Endothelial cell of umbilical vein (primary cell): ENCODE results near the gene ZNF57. TPM values are rescaled to one million over a fixed set of nuclear protein-coding genes. Genes with fewer than 3 reads are reported as not detected.

Source experiments
- BruUV-seq: library from RNA; stranded (reverse); fragments of 400-500 nt; replicated peaks from 2 replicates; lab custom pipeline; 2021; lab: Mats Ljungman, UMichigan
- CTCF ChIA-PET: fragments of 300-600, 350-600 bp; sonication (Branson Sonifier 250); formaldehyde crosslinking; loops from one replicate; lab custom pipeline; 2021; ENCODE audit warnings: antibody characterized with exemption, inconsistent platforms; lab: Charles Lee
- POLR2A ChIA-PET: fragments of 300-600, 350-600 bp; sonication (Branson Sonifier 250); formaldehyde crosslinking; loops from one replicate; lab custom pipeline; 2021; ENCODE audit warnings: antibody characterized with exemption, inconsistent platforms; lab: Charles Lee
- DNase-seq: peaks from one replicate; pipeline ENCODE4 v3.0.0-alpha.2; 2011; ENCODE audit warnings: low read depth, low spot score
- FAIRE-seq: peaks from 2 replicates; lab custom pipeline; 2011; peaks lifted over from hg19 to GRCh38; lab: Jason Lieb, UNC
- H2AFZ ChIP-seq: 2 replicates; pipeline ENCODE4 v1.6.0; 2012; ENCODE audit warnings: low read depth, low read length, control low read depth, inconsistent platforms
- H3K27ac ChIP-seq: 2 replicates; pipeline ENCODE4 v1.5.1; 2011; ENCODE audit warnings: low read depth, mild to moderate bottlenecking, control low read depth, low read length, moderate library complexity; ENCODE audit not compliant: insufficient read depth
- H3K27me3 ChIP-seq, 2 experiments: 2 replicates each; pipeline versions ENCODE4 v1.6.0 to v1.6.1; 2011; ENCODE audit warnings: low read length in 2 of 2, mixed read lengths in 1 of 2; ENCODE audit not compliant: control insufficient read depth in 2 of 2, insufficient read depth in 2 of 2
- H3K36me3 ChIP-seq, 2 experiments: 2 replicates in 1 of 2; 3 replicates in 1 of 2; pipeline ENCODE4 v1.5.1; 2011; ENCODE audit warnings: low read length in 2 of 2, mild to moderate bottlenecking in 1 of 2, moderate library complexity in 1 of 2; ENCODE audit not compliant: control insufficient read depth in 2 of 2, insufficient read depth in 2 of 2; ENCODE audit errors: extremely low read depth in 1 of 2
- H3K4me1 ChIP-seq: 3 replicates; pipeline ENCODE4 v1.5.1; 2011; ENCODE audit warnings: mild to moderate bottlenecking, low read length; ENCODE audit not compliant: control insufficient read depth, insufficient read depth; ENCODE audit errors: extremely low read depth
- H3K4me2 ChIP-seq: 2 replicates; pipeline ENCODE4 v1.6.1; 2011; ENCODE audit warnings: low read length, control low read depth, mixed read lengths; ENCODE audit not compliant: insufficient read depth
- H3K4me3 ChIP-seq, 3 experiments: fragments of 200-600 bp in 1 of 3; sonication (generic), shearing (Covaris generic) in 1 of 3; replicated peaks in 1 of 3; 2 replicates each; pipeline ENCODE4 v1.5.1; 2011 to 2016; ENCODE audit warnings: control low read depth in 3 of 3, low read length in 3 of 3, mild to moderate bottlenecking in 2 of 3, inconsistent platforms in 1 of 3, low read depth in 1 of 3, moderate library complexity in 1 of 3; ENCODE audit not compliant: insufficient read depth in 1 of 3
- H3K79me2 ChIP-seq: 2 replicates; pipeline ENCODE4 v1.6.0; 2012; ENCODE audit warnings: low read length, inconsistent platforms; ENCODE audit not compliant: control insufficient read depth, insufficient read depth
- H3K9ac ChIP-seq: replicated peaks from 2 replicates; pipeline ENCODE3; 2011; ENCODE audit warnings: low read length, control low read depth; ENCODE audit not compliant: insufficient read depth; ENCODE audit errors: extremely low read depth
- H3K9me1 ChIP-seq: replicated peaks from 3 replicates; pipeline ENCODE4 v1.6.0; 2011; ENCODE audit warnings: mild to moderate bottlenecking, low read length; ENCODE audit not compliant: control insufficient read depth, insufficient read depth; ENCODE audit errors: extremely low read depth
- H3K9me3 ChIP-seq: replicated peaks from 2 replicates; pipeline ENCODE4 v1.5.1; 2012; ENCODE audit warnings: low read length, inconsistent platforms; ENCODE audit not compliant: control insufficient read depth, insufficient read depth
- H4K20me1 ChIP-seq: replicated peaks from 2 replicates; pipeline ENCODE3; 2011; ENCODE audit warnings: mild to moderate bottlenecking, low read length; ENCODE audit not compliant: control insufficient read depth, insufficient read depth; ENCODE audit errors: extremely low read depth
- EZH2 ChIP-seq: IDR thresholded peaks from 2 replicates; pipeline ENCODE4 v1.6.1; 2012; ENCODE audit warnings: borderline replicate concordance, low read depth, mild to moderate bottlenecking, moderate library complexity, low read length, inconsistent platforms; ENCODE audit not compliant: severe bottlenecking
- FOS ChIP-seq: IDR thresholded peaks from 2 replicates; pipeline ENCODE4 v1.6.1; 2011; ENCODE audit warnings: mild to moderate bottlenecking, low read length, moderate library complexity, borderline replicate concordance; ENCODE audit not compliant: insufficient read depth
- GATA2 ChIP-seq: IDR thresholded peaks from 2 replicates; pipeline ENCODE4 v1.7.0; 2011; ENCODE audit warnings: low read depth, mild to moderate bottlenecking, moderate library complexity, mixed read lengths, low read length; ENCODE audit not compliant: insufficient read length, insufficient read depth
- JUN ChIP-seq: IDR thresholded peaks from 2 replicates; pipeline ENCODE4 v1.6.1; 2011; ENCODE audit warnings: borderline replicate concordance, low read depth; ENCODE audit not compliant: insufficient read length, insufficient read depth
- MYC ChIP-seq: IDR thresholded peaks from one replicate; pipeline ENCODE4 v1.6.1; 2011; ENCODE audit warnings: mild to moderate bottlenecking, low read depth, low read length
- POLR2A ChIP-seq: IDR thresholded peaks from 2 replicates; pipeline ENCODE4 v1.6.1; 2012; ENCODE audit warnings: low read depth, mild to moderate bottlenecking, control low read depth, low read length
- POLR2AphosphoS5 ChIP-seq: IDR thresholded peaks from 2 replicates; pipeline ENCODE4 v1.6.1; 2012; ENCODE audit warnings: low read depth, mild to moderate bottlenecking, control low read depth, low read length, moderate library complexity; ENCODE audit not compliant: insufficient read depth
- dilution Hi-C: fragments of 300-500 bp; cut with MboI; formaldehyde crosslinking; loops from one replicate; pipeline ENCODE4 v1.15.0; 2019; ENCODE audit warnings: low sequenced_read_pairs; ENCODE audit not compliant: extremely low pct_ligation_motif_present
- intact Hi-C: fragments of 100-400 bp; cut with micrococcal nuclease; formaldehyde crosslinking; loops from one replicate; pipeline ENCODE4 v1.10.0; 2022
- polyA plus RNA-seq, 4 experiments: library from polyadenylated mRNA; depleted of rRNA in 3 of 4; stranded (reverse) in 3 of 4; unstranded in 1 of 4; fragments of >200 nt; gene quantifications; 2 replicates each; pipeline versions ENCODE4 v1.2.1 to v1.2.3, GENCODE V29; 2011 to 2012; ENCODE audit warnings: missing spikeins in 1 of 4
- total RNA-seq: library from RNA; stranded (reverse); gene quantifications from 2 replicates; pipeline ENCODE4 v1.2.3, GENCODE V29; 2021
- TF ChIP-seq, protein P1 (sequence below): IDR thresholded peaks from 2 replicates; pipeline ENCODE4 v1.6.1; 2011; ENCODE audit not compliant: insufficient read depth, insufficient read length
- TF ChIP-seq, protein P2 (sequence below), 2 donors: IDR thresholded peaks; 1 replicate in 1 of 2; 2 replicates in 1 of 2; pipeline ENCODE4 v1.5.1; 2011; ENCODE audit warnings: low read length in 2 of 2, mild to moderate bottlenecking in 2 of 2, moderate library complexity in 2 of 2, control low read depth in 1 of 2, inconsistent platforms in 1 of 2, low read depth in 1 of 2; ENCODE audit not compliant: insufficient read depth in 1 of 2; ENCODE audit errors: extremely low read depth in 1 of 2

Gene ZNF57
- total and polyA plus RNA-seq, 2 donors (not counting 3 experiments of a cell fraction or from before 2014, with no cell fraction given) = 2.0 to 3.6 TPM

DNA sequence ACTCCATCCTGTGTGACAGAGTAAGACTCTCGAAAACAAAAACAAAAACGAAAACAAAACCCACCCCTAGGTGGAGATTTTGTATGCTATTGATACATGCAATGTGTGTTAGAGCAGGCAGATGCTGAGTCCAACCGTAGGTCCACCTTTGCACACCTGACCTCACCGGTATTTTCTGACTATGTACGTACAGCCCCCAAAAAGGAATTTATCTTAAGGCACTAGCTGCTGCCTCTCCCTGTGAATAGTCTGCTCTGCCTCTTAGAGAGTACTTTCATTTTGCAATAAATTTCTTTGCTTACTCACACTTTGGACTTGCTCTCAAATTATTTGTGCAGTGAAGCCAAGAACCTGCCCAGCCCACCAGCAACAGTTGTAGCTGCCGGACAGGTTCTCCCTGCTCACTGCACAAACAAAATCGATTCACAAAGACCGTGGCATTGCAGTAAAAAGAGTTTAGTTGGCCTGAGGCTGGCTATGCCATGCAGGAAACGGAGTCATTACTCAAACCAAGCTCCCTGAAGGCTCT, 52.3 kb downstream of the ZNF57 start:
- DNase-seq (no peak), FAIRE-seq (no peak)
- intact Hi-C loops (no loop called here), dilution Hi-C loops (no loop called here)
- H3K9me3 ChIP-seq = no peaks in the 10 kb centered on the region
- no peak overlapping the region for H2AFZ ChIP-seq
- no peak overlapping the region for H3K9ac ChIP-seq
- no peaks in the 10 kb centered on the region for H3K27me3 ChIP-seq
- no peak overlapping the region for H3K4me2 ChIP-seq
- H3K4me1 ChIP-seq = peaks cover 13% of the 10 kb centered on the region
- POLR2A ChIA-PET = no interaction called here
- no peaks in the 10 kb centered on the region for H4K20me1 ChIP-seq
- BruUV-seq = no TSS peak
- no peak overlapping the region for H3K4me3 ChIP-seq
- TF ChIP-seq GATA2 = no peak
- no peak for TF ChIP-seq JUN
- TF ChIP-seq FOS = no peak
- TF ChIP-seq, protein P1, sequence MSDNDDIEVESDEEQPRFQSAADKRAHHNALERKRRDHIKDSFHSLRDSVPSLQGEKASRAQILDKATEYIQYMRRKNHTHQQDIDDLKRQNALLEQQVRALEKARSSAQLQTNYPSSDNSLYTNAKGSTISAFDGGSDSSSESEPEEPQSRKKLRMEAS = no peak
- TF ChIP-seq POLR2A = no peak
- no peak for TF ChIP-seq POLR2AphosphoS5
- TF ChIP-seq, protein P2, sequence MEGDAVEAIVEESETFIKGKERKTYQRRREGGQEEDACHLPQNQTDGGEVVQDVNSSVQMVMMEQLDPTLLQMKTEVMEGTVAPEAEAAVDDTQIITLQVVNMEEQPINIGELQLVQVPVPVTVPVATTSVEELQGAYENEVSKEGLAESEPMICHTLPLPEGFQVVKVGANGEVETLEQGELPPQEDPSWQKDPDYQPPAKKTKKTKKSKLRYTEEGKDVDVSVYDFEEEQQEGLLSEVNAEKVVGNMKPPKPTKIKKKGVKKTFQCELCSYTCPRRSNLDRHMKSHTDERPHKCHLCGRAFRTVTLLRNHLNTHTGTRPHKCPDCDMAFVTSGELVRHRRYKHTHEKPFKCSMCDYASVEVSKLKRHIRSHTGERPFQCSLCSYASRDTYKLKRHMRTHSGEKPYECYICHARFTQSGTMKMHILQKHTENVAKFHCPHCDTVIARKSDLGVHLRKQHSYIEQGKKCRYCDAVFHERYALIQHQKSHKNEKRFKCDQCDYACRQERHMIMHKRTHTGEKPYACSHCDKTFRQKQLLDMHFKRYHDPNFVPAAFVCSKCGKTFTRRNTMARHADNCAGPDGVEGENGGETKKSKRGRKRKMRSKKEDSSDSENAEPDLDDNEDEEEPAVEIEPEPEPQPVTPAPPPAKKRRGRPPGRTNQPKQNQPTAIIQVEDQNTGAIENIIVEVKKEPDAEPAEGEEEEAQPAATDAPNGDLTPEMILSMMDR (IDR thresholded peaks at IDR 0.05; ENCODE audit: extremely low read depth in 1 of 2, insufficient read depth in 1 of 2, low read depth in 1 of 2, low read length in 2 of 2) = no peak
- no peak for TF ChIP-seq EZH2
- TF ChIP-seq MYC = no peak
- H3K79me2 ChIP-seq = no peaks in the 10 kb centered on the region
- H3K36me3 ChIP-seq = no peaks in the 10 kb centered on the region
- no peak overlapping the region for H3K27ac ChIP-seq
- CTCF ChIA-PET = interaction anchor here (1.6 to 4.7 kb wide), 7 partner anchors 65 to 305 kb away, joined by 3 to 105 read pairs (median 34); no protein-coding TSS in a partner anchor
- H3K9me1 ChIP-seq = no peaks in the 10 kb centered on the region
